Spleen (tissue), 7 donors: ENCODE measurements around the gene ZNF574.

Experiments used
- POLR2A ChIP-seq, 3 donors: fragments of 450-650 bp; IDR thresholded peaks; one replicate each; pipeline ENCODE4 v1.5.1; 2017; ENCODE audit warnings: antibody characterized with exemption in 3 of 3, mild to moderate bottlenecking in 1 of 3
- POLR2AphosphoS5 ChIP-seq, 3 donors: sonication (generic); formaldehyde crosslinking; IDR thresholded peaks; one replicate each; pipeline ENCODE4 v1.5.1; 2017; ENCODE audit warnings: antibody characterized with exemption in 3 of 3
- TF ChIP-seq, protein P1 (sequence below), 11 experiments: fragments of 200-600 bp in 7 of 11; fragments of 450-650 bp in 4 of 11; sonication (generic) in 4 of 11; IDR thresholded peaks in 8 of 11; conservative IDR thresholded peaks in 3 of 11; 1 replicate in 7 of 11; 2 replicates in 4 of 11; pipeline versions ENCODE4 v1.4.0 to v1.8.0; 2016 to 2021; ENCODE audit warnings: antibody characterized with exemption in 11 of 11, inconsistent platforms in 4 of 11, mild to moderate bottlenecking in 1 of 11
- donor health status: DM: no; HTN: no; CAD: no; lungs with moderate emphysema.
- donor health status: DM: no; HTN: no; CAD: no.
- donor health status: DM: no; HTN: no; CAD: no.

DNA sequence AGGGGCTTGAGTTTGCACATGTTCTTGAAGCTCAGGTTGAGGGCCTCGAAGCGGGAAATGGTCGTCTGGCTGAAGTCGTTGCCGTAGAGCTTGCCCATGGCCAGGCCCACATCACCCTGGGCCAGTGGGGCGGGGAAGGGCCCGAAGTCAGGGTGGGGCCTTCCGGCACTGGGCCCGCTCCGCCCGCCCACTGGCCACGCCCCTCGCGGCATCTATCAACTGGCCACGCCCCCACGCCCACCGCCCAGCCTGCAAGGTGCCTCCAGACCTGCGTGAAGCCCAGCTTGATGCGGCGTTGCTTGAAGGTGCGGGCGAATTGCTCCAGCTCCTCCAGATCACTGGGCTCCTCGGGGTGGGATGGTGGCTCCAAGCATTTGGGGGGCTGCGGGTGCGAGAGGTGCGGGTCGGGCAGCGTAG lies 19.9 kb downstream of the ZNF574 start:
- TF ChIP-seq, protein P1, sequence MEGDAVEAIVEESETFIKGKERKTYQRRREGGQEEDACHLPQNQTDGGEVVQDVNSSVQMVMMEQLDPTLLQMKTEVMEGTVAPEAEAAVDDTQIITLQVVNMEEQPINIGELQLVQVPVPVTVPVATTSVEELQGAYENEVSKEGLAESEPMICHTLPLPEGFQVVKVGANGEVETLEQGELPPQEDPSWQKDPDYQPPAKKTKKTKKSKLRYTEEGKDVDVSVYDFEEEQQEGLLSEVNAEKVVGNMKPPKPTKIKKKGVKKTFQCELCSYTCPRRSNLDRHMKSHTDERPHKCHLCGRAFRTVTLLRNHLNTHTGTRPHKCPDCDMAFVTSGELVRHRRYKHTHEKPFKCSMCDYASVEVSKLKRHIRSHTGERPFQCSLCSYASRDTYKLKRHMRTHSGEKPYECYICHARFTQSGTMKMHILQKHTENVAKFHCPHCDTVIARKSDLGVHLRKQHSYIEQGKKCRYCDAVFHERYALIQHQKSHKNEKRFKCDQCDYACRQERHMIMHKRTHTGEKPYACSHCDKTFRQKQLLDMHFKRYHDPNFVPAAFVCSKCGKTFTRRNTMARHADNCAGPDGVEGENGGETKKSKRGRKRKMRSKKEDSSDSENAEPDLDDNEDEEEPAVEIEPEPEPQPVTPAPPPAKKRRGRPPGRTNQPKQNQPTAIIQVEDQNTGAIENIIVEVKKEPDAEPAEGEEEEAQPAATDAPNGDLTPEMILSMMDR (IDR thresholded peaks at IDR 0.05 in 8 of 11, conservative IDR thresholded peaks at IDR 0.05 in 3 of 11) = no peak
- TF ChIP-seq POLR2A (IDR thresholded peaks at IDR 0.05) (no peak), POLR2AphosphoS5 (IDR thresholded peaks at IDR 0.05) (peak in 1 of 3 donors; percentile 50)
